HL-60 (cell line): ENCODE results near the gene PLAGL1.

Experiments
- CTCF ChIP-seq: IDR thresholded peaks from one replicate; pipeline ENCODE4 v1.5.1; 2011; ENCODE audit warnings: low read length, control low read depth, inconsistent platforms; ENCODE audit not compliant: insufficient read depth
- GABPA ChIP-seq: IDR thresholded peaks from 2 replicates; pipeline ENCODE4 v1.6.1; 2012; ENCODE audit warnings: low read depth
- POLR2AphosphoS5 ChIP-seq: IDR thresholded peaks from 2 replicates; pipeline ENCODE4 v1.6.1; 2012; ENCODE audit warnings: low read depth
- SPI1 ChIP-seq: IDR thresholded peaks from 2 replicates; pipeline ENCODE4 v1.6.1; 2012; ENCODE audit warnings: low read depth, mild to moderate bottlenecking, borderline replicate concordance
- TF ChIP-seq, protein P1 (sequence below): IDR thresholded peaks from 2 replicates; pipeline ENCODE4 v1.6.1; 2012; ENCODE audit warnings: low read depth; ENCODE audit not compliant: insufficient replicate concordance

DNA sequence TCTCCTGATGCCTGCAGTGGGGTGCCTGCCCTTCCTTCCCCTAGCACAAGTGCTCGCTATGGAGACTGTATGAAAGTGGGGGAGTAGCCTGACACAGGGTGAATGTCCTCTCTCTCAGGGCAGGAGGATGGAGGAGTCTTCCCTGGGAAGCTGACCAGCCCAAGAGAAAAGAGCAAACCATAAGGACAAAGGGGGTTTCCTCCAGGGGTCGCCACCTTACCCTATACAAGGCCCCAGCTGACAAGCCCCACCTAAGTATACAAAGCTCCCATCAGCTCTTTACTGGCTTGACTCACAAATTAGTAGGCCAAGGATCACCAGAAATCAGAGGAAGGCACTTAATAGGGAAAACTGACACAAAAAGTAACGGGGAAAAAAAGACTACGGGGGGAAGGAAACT is 54.1 kb downstream of the PLAGL1 start:
- TF ChIP-seq CTCF (no peak), POLR2AphosphoS5 (no peak), GABPA (no peak), SPI1 (no peak)
- TF ChIP-seq, protein P1, sequence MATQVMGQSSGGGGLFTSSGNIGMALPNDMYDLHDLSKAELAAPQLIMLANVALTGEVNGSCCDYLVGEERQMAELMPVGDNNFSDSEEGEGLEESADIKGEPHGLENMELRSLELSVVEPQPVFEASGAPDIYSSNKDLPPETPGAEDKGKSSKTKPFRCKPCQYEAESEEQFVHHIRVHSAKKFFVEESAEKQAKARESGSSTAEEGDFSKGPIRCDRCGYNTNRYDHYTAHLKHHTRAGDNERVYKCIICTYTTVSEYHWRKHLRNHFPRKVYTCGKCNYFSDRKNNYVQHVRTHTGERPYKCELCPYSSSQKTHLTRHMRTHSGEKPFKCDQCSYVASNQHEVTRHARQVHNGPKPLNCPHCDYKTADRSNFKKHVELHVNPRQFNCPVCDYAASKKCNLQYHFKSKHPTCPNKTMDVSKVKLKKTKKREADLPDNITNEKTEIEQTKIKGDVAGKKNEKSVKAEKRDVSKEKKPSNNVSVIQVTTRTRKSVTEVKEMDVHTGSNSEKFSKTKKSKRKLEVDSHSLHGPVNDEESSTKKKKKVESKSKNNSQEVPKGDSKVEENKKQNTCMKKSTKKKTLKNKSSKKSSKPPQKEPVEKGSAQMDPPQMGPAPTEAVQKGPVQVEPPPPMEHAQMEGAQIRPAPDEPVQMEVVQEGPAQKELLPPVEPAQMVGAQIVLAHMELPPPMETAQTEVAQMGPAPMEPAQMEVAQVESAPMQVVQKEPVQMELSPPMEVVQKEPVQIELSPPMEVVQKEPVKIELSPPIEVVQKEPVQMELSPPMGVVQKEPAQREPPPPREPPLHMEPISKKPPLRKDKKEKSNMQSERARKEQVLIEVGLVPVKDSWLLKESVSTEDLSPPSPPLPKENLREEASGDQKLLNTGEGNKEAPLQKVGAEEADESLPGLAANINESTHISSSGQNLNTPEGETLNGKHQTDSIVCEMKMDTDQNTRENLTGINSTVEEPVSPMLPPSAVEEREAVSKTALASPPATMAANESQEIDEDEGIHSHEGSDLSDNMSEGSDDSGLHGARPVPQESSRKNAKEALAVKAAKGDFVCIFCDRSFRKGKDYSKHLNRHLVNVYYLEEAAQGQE = no peak
